ENCODE data around the gene ATP2C2. TPM values are rescaled to one million over a fixed set of nuclear protein-coding genes. Genes with fewer than 3 reads are reported as not detected.

The ATP2C2 gene
- total RNA-seq, 1 experiment from 2014 or later = 0.67 TPM

DNA sequence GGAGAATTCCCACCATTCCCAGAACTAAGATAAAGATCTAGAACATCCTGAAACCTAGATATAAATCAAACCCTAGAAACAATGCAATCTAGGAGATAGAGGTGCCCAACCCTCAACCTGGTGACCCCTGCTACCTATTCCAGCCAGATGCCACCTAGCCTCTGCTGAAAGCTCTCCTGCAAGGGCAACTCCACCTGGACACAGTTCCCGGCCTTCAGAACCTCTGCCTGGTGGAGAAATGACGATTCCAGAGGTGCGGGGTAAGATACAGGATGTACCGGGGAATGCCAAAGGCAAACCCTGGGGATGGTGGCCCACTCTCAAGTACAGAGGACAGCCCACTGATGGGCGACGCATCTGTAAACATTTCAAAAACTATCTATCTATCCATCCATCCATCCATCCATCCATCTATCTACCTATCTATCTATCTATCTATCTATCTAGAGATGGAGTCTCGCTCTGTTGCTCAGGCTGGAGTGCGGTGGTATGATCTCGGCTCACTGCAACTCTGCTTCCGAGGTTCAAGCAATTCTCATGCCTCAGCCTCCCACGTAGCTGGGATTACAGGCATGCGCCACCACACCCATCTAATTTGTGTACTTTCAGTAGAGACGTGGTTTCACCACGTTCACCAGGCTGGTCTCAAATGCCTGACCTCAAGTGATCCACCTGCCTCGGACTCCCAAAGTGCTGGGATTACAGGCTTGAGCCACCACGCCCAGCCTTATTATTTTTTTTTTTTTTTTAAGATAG lies 117.1 kb downstream of the ATP2C2 start:
- no peak overlapping the region for H3K4me3 ChIP-seq (ENCODE audit: low read depth in 2 of 2, low read length in 2 of 2)
- no peaks in the 10 kb centered on the region for H3K4me1 ChIP-seq (ENCODE audit: control insufficient read depth, insufficient read depth, low read length)
- BruUV-seq (replicated peaks) = no TSS peak
- TF ChIP-seq TCF7L2 (IDR thresholded peaks at IDR 0.05; ENCODE audit: low read depth, low read length) (no peak), POLR2AphosphoS5 (IDR thresholded peaks at IDR 0.05; ENCODE audit: low read depth, low read length) (no peak), SIN3A (IDR thresholded peaks at IDR 0.05; ENCODE audit: borderline replicate concordance, insufficient read depth, low read depth, low read length) (no peak)
- TF ChIP-seq, protein P1, sequence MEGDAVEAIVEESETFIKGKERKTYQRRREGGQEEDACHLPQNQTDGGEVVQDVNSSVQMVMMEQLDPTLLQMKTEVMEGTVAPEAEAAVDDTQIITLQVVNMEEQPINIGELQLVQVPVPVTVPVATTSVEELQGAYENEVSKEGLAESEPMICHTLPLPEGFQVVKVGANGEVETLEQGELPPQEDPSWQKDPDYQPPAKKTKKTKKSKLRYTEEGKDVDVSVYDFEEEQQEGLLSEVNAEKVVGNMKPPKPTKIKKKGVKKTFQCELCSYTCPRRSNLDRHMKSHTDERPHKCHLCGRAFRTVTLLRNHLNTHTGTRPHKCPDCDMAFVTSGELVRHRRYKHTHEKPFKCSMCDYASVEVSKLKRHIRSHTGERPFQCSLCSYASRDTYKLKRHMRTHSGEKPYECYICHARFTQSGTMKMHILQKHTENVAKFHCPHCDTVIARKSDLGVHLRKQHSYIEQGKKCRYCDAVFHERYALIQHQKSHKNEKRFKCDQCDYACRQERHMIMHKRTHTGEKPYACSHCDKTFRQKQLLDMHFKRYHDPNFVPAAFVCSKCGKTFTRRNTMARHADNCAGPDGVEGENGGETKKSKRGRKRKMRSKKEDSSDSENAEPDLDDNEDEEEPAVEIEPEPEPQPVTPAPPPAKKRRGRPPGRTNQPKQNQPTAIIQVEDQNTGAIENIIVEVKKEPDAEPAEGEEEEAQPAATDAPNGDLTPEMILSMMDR (IDR thresholded peaks at IDR 0.05) = no peak
- TF ChIP-seq, protein P2, sequence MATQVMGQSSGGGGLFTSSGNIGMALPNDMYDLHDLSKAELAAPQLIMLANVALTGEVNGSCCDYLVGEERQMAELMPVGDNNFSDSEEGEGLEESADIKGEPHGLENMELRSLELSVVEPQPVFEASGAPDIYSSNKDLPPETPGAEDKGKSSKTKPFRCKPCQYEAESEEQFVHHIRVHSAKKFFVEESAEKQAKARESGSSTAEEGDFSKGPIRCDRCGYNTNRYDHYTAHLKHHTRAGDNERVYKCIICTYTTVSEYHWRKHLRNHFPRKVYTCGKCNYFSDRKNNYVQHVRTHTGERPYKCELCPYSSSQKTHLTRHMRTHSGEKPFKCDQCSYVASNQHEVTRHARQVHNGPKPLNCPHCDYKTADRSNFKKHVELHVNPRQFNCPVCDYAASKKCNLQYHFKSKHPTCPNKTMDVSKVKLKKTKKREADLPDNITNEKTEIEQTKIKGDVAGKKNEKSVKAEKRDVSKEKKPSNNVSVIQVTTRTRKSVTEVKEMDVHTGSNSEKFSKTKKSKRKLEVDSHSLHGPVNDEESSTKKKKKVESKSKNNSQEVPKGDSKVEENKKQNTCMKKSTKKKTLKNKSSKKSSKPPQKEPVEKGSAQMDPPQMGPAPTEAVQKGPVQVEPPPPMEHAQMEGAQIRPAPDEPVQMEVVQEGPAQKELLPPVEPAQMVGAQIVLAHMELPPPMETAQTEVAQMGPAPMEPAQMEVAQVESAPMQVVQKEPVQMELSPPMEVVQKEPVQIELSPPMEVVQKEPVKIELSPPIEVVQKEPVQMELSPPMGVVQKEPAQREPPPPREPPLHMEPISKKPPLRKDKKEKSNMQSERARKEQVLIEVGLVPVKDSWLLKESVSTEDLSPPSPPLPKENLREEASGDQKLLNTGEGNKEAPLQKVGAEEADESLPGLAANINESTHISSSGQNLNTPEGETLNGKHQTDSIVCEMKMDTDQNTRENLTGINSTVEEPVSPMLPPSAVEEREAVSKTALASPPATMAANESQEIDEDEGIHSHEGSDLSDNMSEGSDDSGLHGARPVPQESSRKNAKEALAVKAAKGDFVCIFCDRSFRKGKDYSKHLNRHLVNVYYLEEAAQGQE (IDR thresholded peaks at IDR 0.05; ENCODE audit: insufficient read depth in 1 of 2, low read depth in 2 of 2, low read length in 1 of 2) = no peak
- no peak overlapping the region for H3K27ac ChIP-seq (ENCODE audit: low read length)
- H3K27me3 ChIP-seq (ENCODE audit: control insufficient read depth, insufficient read depth, low read length) = no peaks in the 10 kb centered on the region
- no peaks in the 10 kb centered on the region for H3K9me3 ChIP-seq (ENCODE audit: control insufficient read depth, insufficient read depth, low read depth, low read length)
- ATAC-seq = no peak
- POLR2A ChIA-PET = no interaction called here
- CTCF ChIA-PET = no interaction called here
- intact Hi-C loops (cut with micrococcal nuclease; ENCODE audit: unreplicated experiment) (loop anchor here (10.0 kb wide), 1 partner anchor 301 kb away; the partner anchor contains the start of gene TAF1C), in situ Hi-C loops (cut with HindIII; ENCODE audit: low pct_unique_long_range_greater_than_20kb, low sequenced_read_pairs) (no loop called here)
- no peaks in the 10 kb centered on the region; the same call in 1 of the 2 replicates for H3K36me3 ChIP-seq (ENCODE audit: control insufficient read depth, insufficient read depth, low read length)
- DNase-seq (ENCODE audit: low read depth, low spot score) = no peak

DNA sequence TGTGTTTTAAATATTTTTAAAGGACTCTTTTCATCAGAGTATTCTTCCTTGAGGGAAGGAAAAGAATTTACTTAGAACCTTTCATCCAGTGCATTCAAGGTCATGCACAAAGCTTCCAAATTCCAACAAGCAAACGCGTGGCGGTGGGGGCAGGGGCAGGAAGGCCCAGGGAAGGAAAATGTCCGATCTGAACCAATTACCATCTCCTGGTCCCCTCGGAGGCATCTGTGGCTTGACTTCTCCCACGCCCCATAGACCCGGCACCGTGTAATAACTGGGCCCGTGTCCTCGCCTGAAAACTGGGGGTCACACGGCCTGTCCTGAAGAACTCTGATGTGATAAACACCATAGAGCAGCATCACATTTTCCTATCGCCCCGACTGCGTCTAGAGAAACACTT lies 117.8 kb downstream of the ATP2C2 start:
- in situ Hi-C loops (cut with HindIII; ENCODE audit: low pct_unique_long_range_greater_than_20kb, low sequenced_read_pairs) (no loop called here), intact Hi-C loops (cut with micrococcal nuclease; ENCODE audit: unreplicated experiment) (loop anchor here (10.0 kb wide), 1 partner anchor 301 kb away; the partner anchor contains the start of gene TAF1C)
- Histone ChIP-seq H3K36me3 (ENCODE audit: control insufficient read depth, insufficient read depth, low read length) (no peaks in the 10 kb centered on the region; the same call in 1 of the 2 replicates), H3K27ac (ENCODE audit: low read length) (no peak overlapping the region), H3K4me1 (ENCODE audit: control insufficient read depth, insufficient read depth, low read length) (no peaks in the 10 kb centered on the region), H3K4me3 (ENCODE audit: low read depth in 2 of 2, low read length in 2 of 2) (no peak overlapping the region), H3K9me3 (ENCODE audit: control insufficient read depth, insufficient read depth, low read depth, low read length) (no peaks in the 10 kb centered on the region), H3K27me3 (ENCODE audit: control insufficient read depth, insufficient read depth, low read length) (no peaks in the 10 kb centered on the region)
- ATAC-seq (no peak), DNase-seq (ENCODE audit: low read depth, low spot score) (no peak)
- CTCF ChIA-PET = no interaction called here
- no peak for TF ChIP-seq POLR2AphosphoS5 (IDR thresholded peaks at IDR 0.05; ENCODE audit: low read depth, low read length)
- TF ChIP-seq TCF7L2 (IDR thresholded peaks at IDR 0.05; ENCODE audit: low read depth, low read length) = no peak
- TF ChIP-seq, protein P2 (IDR thresholded peaks at IDR 0.05; ENCODE audit: insufficient read depth in 1 of 2, low read depth in 2 of 2, low read length in 1 of 2) = no peak
- TF ChIP-seq SIN3A (IDR thresholded peaks at IDR 0.05; ENCODE audit: borderline replicate concordance, insufficient read depth, low read depth, low read length) = no peak
- TF ChIP-seq, protein P1 (IDR thresholded peaks at IDR 0.05) = no peak
- no TSS peak for BruUV-seq (replicated peaks)
- POLR2A ChIA-PET = interaction anchor here (0.6 kb wide), 1 partner anchor 74 kb away, joined by 3 read pairs; no protein-coding TSS in a partner anchor

Data from Panc1 (cell line).